Activated naive CD8-positive, alpha-beta T cell treated with anti-CD3 and anti-CD28 coated beads, Interleukin-2, amount 50 U/mL, for 16 hours (primary cell): Measurements from ENCODE around the gene DACH1.

ENCODE experiments used
- DNase-seq: peaks from one replicate; pipeline ENCODE4 v3.0.0-alpha.2; 2020; ENCODE audit warnings: low read depth, low spot score

Gene DACH1

GRCh38 chr13:71493189-71493588 is 373.8 kb downstream of the DACH1 start:
- DNase-seq, result no peak

GRCh38 chr13:71492346-71492871 is 374.6 kb downstream of the DACH1 start:
- DNase-seq, result no peak

GRCh38 chr13:71491010-71491409 is 376.0 kb downstream of the DACH1 start:
- no peak for DNase-seq

- no peak for DNase-seq
These were observed 378.0 kb downstream of the DACH1 start for GRCh38 chr13:71489041-71489440.

- no peak for DNase-seq
These were observed 378.8 kb downstream of the DACH1 start for GRCh38 chr13:71488201-71488600.

- no peak for DNase-seq
These were observed 381.1 kb downstream of the DACH1 start for GRCh38 chr13:71485913-71486312.

GRCh38 chr13:71483733-71484132 is 383.3 kb downstream of the DACH1 start:
- DNase-seq, result no peak

GRCh38 chr13:71481501-71481900 is 385.5 kb downstream of the DACH1 start:
- no peak for DNase-seq

- no peak for DNase-seq
These were observed 386.0 kb downstream of the DACH1 start for GRCh38 chr13:71481046-71481445.

- no peak for DNase-seq
These were observed 389.3 kb downstream of the DACH1 start for GRCh38 chr13:71477735-71478134.

GRCh38 chr13:71474936-71475335 is 392.1 kb downstream of the DACH1 start:
- no peak for DNase-seq

GRCh38 chr13:71469626-71470025 is 397.4 kb downstream of the DACH1 start:
- no peak for DNase-seq

GRCh38 chr13:71464686-71465085 is 402.3 kb downstream of the DACH1 start:
- no peak for DNase-seq

GRCh38 chr13:71461892-71462291 is 405.1 kb downstream of the DACH1 start:
- no peak for DNase-seq

GRCh38 chr13:71460211-71460610 is 406.8 kb downstream of the DACH1 start:
- DNase-seq, result no peak

GRCh38 chr13:71459708-71460107 is 407.3 kb downstream of the DACH1 start:
- no peak for DNase-seq

GRCh38 chr13:71457645-71458044 is 409.4 kb downstream of the DACH1 start:
- no peak for DNase-seq

- no peak for DNase-seq
These were observed 410.9 kb downstream of the DACH1 start for GRCh38 chr13:71456136-71456535.

GRCh38 chr13:71454509-71454908 is 412.5 kb downstream of the DACH1 start:
- no peak for DNase-seq

GRCh38 chr13:71448080-71448630 is 418.8 kb downstream of the DACH1 start:
- no peak for DNase-seq

- no peak for DNase-seq
These were observed 429.3 kb downstream of the DACH1 start for GRCh38 chr13:71437704-71438103.

GRCh38 chr13:71430681-71431080 is 436.3 kb downstream of the DACH1 start:
- no peak for DNase-seq

GRCh38 chr13:71417205-71417604 is 449.8 kb downstream of the DACH1 start:
- DNase-seq, result no peak

- no peak for DNase-seq
These were observed 454.8 kb downstream of the DACH1 start for GRCh38 chr13:71412231-71412630.
